Chondrocyte (in vitro differentiated cells): ENCODE results near the gene SOD2. TPM values are rescaled to one million over a fixed set of nuclear protein-coding genes. Genes with fewer than 3 reads are reported as not detected.

Experiments
- DNase-seq: peaks from one replicate; pipeline ENCODE4 v3.0.0; 2021; ENCODE audit warnings: mixed read lengths, low spot score
- H3K27ac Mint-ChIP-seq: one replicate; pipeline ENCODE4 v1.8.0; 2021; ENCODE audit warnings: mild to moderate bottlenecking, moderate library complexity, mixed read lengths; ENCODE audit not compliant: unreplicated experiment
- H3K27me3 Mint-ChIP-seq: 2 replicates; pipeline ENCODE4 v1.8.0; 2021; ENCODE audit warnings: low read depth, mixed read lengths
- H3K36me3 Mint-ChIP-seq: 2 replicates; pipeline ENCODE4 v1.8.0; 2021; ENCODE audit warnings: low read depth, mixed read lengths
- H3K4me1 Mint-ChIP-seq: 2 replicates; pipeline ENCODE4 v1.8.0; 2021; ENCODE audit warnings: low read depth, mild to moderate bottlenecking, mixed read lengths
- H3K4me3 Mint-ChIP-seq: one replicate; pipeline ENCODE4 v1.8.0; 2021; ENCODE audit warnings: mild to moderate bottlenecking, moderate library complexity, mixed read lengths; ENCODE audit not compliant: unreplicated experiment
- H3K9me3 Mint-ChIP-seq: 2 replicates; pipeline ENCODE4 v1.8.0; 2021; ENCODE audit warnings: low read depth, mixed read lengths
- total RNA-seq: library from RNA; stranded (reverse); gene quantifications from 3 replicates; pipeline ENCODE4 v1.2.1, GENCODE V29; 2021
- TF ChIP-seq, protein P1 (sequence below): fragments of 200-600 bp; sonication (generic); IDR thresholded peaks from 2 replicates; pipeline ENCODE4 v1.5.0; 2021; ENCODE audit warnings: antibody characterized with exemption, mild to moderate bottlenecking, moderate library complexity

Gene SOD2
- total RNA-seq, 1 donor from 2014 or later, result 61.5 TPM

DNA sequence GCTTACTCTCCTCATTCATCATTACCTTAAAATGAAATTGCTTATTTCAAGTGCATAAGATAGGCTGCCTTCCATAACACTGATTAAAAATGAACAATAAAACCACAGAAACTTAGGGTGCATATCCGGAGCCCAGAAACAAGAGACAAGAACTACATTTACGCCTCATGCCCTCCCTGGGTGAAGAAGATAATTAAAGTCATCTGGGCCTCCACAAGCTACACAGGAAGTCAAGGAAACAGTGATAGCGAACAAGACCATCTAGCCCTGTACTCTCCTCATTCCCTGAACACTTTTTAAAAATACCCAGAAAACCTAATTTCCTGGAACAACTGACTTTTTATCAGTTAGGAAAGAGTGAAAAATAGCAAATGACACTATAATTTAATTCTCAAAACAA lies 6.3 kb downstream of the SOD2 start:
- no peak overlapping the region for H3K27ac Mint-ChIP-seq
- H3K27me3 Mint-ChIP-seq, result no peaks in the 10 kb centered on the region

DNA sequence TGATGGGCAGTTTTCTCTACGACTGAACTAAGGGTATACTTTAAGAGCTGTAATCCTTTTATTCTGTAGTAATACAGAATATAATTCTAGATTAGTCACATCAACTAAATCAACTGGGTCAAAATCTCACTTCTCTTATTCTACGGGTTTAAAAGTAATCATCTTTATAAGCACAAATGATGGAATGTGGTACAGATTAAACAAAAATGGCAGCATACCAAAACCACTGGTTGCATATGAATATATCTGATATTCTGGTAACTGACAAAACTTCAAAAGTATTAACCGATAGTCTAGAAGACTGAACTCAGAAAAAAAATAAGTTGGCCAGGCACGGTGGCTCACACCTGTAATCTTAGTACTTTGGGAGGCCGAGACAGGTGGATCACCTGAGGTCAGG lies 7.0 kb downstream of the SOD2 start:
- no peak overlapping the region for H3K27ac Mint-ChIP-seq
- no peaks in the 10 kb centered on the region for H3K27me3 Mint-ChIP-seq
- H3K4me3 Mint-ChIP-seq, result no peak overlapping the region
- H3K4me1 Mint-ChIP-seq, result peaks cover 2% of the 10 kb centered on the region
- no peaks in the 10 kb centered on the region for H3K9me3 Mint-ChIP-seq
- TF ChIP-seq, protein P1, sequence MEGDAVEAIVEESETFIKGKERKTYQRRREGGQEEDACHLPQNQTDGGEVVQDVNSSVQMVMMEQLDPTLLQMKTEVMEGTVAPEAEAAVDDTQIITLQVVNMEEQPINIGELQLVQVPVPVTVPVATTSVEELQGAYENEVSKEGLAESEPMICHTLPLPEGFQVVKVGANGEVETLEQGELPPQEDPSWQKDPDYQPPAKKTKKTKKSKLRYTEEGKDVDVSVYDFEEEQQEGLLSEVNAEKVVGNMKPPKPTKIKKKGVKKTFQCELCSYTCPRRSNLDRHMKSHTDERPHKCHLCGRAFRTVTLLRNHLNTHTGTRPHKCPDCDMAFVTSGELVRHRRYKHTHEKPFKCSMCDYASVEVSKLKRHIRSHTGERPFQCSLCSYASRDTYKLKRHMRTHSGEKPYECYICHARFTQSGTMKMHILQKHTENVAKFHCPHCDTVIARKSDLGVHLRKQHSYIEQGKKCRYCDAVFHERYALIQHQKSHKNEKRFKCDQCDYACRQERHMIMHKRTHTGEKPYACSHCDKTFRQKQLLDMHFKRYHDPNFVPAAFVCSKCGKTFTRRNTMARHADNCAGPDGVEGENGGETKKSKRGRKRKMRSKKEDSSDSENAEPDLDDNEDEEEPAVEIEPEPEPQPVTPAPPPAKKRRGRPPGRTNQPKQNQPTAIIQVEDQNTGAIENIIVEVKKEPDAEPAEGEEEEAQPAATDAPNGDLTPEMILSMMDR, result no peak
- DNase-seq, result no peak
- H3K36me3 Mint-ChIP-seq, result peaks cover 16% of the 10 kb centered on the region

More for the DNA sequence above, 6.3 kb downstream of the SOD2 start:
- Mint-ChIP-seq H3K4me3 (no peak overlapping the region), H3K9me3 (no peaks in the 10 kb centered on the region), H3K36me3 (peaks cover 14% of the 10 kb centered on the region), H3K4me1 (peaks cover 8% of the 10 kb centered on the region)
- TF ChIP-seq, protein P1, result no peak
- no peak for DNase-seq

DNA sequence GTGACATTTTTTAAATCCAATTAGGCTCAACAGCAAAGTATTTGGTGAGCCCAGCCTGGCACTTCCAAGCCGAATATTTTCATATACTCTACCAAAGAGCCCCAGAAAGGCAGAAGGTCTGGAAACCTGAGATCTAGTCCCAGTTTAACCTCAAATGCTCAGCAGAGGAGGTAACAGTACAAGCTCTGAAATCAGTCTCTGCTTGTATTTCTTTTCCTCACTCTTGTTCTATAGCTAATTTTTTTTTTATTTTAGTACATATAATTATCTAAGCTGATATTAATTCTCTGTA lies 9.1 kb downstream of the SOD2 start:
- H3K9me3 Mint-ChIP-seq, result no peaks in the 10 kb centered on the region
- peaks cover 13% of the 10 kb centered on the region for H3K4me1 Mint-ChIP-seq
- no peaks in the 10 kb centered on the region for H3K27me3 Mint-ChIP-seq
- TF ChIP-seq, protein P1, result no peak
- peaks cover 13% of the 10 kb centered on the region for H3K36me3 Mint-ChIP-seq
- no peak overlapping the region for H3K4me3 Mint-ChIP-seq
- H3K27ac Mint-ChIP-seq, result no peak overlapping the region
- no peak for DNase-seq

DNA sequence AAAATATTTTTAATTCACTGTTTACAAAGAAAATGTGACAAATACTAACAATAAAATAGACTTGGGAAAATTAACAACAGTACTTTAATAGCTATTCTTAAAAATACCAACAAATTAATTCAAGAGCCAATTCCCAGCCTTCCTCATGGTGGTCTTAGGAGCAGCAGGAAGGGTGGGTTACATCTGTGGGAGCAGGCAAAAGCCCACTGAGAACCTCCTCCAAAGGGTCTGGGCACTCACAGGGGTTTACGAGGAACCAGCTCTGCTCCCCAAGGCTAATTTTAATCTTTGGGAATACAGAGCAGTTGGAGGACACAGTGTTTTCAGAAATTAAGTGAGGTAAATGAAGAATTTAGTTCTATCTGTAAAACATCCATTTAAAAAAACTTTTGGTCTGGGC lies 10.2 kb downstream of the SOD2 start:
- TF ChIP-seq, protein P1, result no peak
- Mint-ChIP-seq H3K36me3 (peaks cover 11% of the 10 kb centered on the region), H3K4me3 (no peak overlapping the region), H3K4me1 (peaks cover 13% of the 10 kb centered on the region), H3K27me3 (no peaks in the 10 kb centered on the region), H3K27ac (no peak overlapping the region), H3K9me3 (no peaks in the 10 kb centered on the region)
- DNase-seq, result no peak

DNA sequence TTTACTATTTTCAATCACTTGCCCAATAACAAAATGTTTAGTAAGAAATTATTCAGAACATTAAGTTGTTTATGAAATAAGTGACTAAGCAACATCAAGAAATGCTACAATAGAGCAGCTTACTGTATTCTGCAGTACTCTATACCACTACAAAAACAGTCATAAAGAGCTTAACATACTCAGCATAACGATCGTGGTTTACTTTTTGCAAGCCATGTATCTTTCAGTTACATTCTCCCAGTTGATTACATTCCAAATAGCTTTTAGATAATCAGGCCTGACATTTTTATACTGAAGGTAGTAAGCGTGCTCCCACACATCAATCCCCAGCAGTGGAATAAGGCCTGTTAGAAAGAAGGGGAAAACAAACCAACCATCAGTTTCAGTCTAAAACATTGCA lies 10.7 kb downstream of the SOD2 start:
- H3K4me1 Mint-ChIP-seq, result peaks cover 13% of the 10 kb centered on the region
- no peaks in the 10 kb centered on the region for H3K9me3 Mint-ChIP-seq
- H3K36me3 Mint-ChIP-seq, result peaks cover 11% of the 10 kb centered on the region
- H3K27me3 Mint-ChIP-seq, result no peaks in the 10 kb centered on the region
- no peak overlapping the region for H3K4me3 Mint-ChIP-seq
- TF ChIP-seq, protein P1, result no peak
- H3K27ac Mint-ChIP-seq, result no peak overlapping the region
- no peak for DNase-seq
